Left forelimb (tissue), 1 donor: ENCODE results near the gene KIAA1671.

Source experiments
- DNase-seq: peaks from one replicate; pipeline ENCODE4 v3.0.0-alpha.2; 2018; ENCODE audit warnings: low spot score

Gene KIAA1671

DNA sequence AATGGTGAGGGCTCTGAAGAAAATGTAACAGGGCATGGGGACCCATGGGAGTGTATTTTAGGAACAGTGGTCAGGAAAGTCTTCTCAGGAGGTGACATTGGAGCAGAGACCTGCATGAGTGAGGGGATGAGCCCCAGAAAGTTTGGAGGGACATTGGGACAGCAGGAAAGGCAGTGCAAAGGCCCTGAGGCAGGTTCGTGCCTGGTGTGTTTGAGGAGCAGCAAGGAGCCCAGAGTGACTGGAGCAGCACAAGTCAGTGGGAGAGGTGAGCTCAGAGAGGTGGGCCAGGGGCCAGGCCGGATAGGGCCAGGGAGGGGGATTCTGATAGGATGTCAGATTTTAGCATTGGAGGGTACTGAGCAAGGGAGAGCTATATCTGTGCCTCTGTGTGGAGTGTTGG is 167.1 kb downstream of the KIAA1671 start:
- DNase-seq = no peak

DNA sequence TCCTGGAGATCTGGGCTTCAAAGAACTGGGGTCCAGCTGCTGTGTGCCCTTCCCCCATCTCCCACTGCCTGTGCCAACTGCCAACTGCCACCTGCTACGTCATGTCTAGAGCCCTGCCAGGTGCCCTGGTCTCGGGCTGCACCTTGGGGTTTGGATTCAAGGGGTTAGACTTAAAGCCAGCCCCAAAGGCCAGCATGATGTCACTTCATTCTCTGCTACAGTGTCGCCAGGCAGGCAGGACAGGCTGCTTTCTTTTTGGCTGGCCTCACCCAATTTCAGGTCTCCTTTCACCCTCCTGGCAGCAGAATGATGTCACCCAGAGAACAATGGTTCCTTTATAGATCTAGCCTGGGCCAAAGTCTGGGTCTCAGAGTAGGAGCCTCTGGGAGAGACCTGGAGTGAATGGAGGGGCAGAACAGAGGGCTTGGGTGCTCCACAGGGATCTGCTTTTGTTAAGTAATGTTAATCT is 167.6 kb downstream of the KIAA1671 start:
- DNase-seq = no peak

DNA sequence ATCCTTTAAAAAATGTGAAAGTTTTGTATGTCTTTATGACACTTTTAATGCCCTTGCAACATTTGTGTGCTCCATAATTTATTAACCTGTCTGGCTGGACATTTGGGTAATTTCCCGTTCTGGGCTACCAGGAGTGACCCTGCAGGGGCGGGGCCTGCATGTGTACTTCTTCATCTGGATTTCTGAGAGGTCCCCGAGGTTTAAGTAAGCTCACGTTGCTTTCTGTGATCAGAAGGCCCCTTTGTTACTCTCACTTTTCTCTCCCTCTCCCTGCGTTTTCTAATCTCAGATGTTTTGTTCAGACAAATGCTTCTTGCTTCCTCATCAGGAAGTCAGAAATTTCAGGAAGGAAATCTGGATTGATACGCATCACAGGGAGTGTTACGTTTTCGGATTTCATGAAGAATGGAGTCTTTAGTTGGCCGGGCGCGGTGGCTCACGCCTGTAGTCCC is 168.3 kb downstream of the KIAA1671 start:
- no peak for DNase-seq

DNA sequence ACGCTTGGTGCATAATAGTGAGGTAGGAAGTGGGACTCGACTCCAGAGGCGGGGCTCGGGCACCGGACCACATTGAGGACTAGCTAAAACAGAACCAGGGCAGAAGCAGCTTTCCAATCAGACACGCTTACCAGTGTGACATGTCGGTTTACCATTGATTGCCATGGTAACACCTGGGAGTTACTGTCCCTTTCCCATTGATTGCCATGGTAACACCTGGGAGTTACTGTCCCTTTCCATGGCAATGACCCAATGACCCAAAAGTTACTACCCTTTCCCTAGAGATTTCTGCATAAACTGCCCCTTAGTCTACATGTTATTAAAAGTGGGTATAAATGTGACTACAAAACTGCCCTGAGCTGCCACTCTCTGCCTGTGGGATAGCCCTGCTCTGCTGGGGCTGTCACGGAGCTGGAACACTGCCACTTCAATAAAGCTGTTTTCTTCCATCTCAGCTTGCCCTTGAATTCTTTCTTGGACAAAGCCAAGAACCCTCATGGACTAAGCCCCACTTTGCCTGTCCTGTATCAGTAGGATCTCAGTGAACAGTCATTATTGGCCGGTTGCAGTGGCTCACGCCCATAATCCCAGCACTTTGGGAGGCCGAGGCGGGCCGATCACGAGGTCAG is 169.7 kb downstream of the KIAA1671 start:
- no peak for DNase-seq

- no peak for DNase-seq
These were observed 171.2 kb downstream of the KIAA1671 start for GRCh38 chr22:25123677-25124076.

- DNase-seq = no peak
These were observed 173.3 kb downstream of the KIAA1671 start for GRCh38 chr22:25125693-25126357.

GRCh38 chr22:25126510-25126909 is 174.0 kb downstream of the KIAA1671 start:
- DNase-seq = no peak

DNA sequence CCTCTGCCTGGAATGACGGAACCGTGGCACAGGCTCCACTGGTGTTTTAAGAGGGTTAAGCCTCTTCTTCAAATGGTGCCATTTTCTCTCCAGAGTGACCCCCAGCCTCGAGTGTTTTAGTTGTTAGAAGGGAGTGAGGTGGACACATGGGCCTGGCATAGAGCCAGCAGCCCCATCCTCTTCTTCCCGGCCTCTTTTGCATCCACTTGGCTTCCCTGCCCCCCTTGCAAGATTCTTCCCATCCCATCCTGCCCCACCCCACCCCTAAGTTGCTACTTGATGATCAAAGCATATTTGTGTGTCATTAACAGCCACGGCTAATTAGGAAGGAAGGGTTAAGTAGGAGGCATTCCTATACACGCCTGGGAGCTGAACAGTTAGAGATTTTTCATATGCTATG is 174.8 kb downstream of the KIAA1671 start:
- DNase-seq = no peak

GRCh38 chr22:25130462-25130861 is 177.9 kb downstream of the KIAA1671 start:
- DNase-seq = no peak

DNA sequence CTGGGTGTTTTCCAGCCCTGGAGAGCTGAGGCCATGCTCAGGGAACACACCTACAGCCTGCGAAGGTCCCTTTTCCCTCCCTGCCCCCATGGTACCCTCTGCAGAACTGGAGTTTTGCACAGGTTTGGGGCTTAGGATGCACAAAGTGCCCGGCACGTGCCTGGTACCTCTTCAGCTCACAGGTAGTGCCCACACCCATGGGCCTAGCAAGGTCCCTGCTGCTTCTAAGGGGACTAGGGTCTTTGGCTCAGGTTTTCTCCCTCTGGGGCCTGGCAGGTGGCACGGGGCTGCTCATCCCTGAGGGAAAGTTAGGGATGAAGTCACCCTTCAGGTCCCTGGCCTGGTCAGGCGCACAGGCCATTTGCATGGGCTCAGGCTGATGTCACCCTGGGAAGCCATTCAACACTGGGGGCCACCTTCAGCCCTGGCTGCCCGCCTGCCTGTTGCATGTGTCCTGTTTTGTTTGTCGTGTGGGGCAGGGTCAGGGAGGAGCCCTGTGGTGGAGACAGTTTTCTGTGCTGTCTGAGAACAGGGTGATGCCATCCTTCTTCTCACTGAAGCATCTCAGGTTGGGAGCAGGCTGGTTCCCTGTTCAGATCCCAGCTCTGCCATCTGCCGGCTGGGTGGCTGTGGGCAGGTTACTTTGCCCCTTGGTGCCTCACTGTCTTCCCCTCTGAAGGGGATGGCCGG is 178.8 kb downstream of the KIAA1671 start:
- DNase-seq = no peak

- no peak for DNase-seq
These were observed 181.5 kb downstream of the KIAA1671 start for GRCh38 chr22:25134028-25134427.

- no peak for DNase-seq
These were observed 181.9 kb downstream of the KIAA1671 start for GRCh38 chr22:25134451-25134850.

- DNase-seq = no peak
These were observed 184.5 kb downstream of the KIAA1671 start for GRCh38 chr22:25136953-25137576.

DNA sequence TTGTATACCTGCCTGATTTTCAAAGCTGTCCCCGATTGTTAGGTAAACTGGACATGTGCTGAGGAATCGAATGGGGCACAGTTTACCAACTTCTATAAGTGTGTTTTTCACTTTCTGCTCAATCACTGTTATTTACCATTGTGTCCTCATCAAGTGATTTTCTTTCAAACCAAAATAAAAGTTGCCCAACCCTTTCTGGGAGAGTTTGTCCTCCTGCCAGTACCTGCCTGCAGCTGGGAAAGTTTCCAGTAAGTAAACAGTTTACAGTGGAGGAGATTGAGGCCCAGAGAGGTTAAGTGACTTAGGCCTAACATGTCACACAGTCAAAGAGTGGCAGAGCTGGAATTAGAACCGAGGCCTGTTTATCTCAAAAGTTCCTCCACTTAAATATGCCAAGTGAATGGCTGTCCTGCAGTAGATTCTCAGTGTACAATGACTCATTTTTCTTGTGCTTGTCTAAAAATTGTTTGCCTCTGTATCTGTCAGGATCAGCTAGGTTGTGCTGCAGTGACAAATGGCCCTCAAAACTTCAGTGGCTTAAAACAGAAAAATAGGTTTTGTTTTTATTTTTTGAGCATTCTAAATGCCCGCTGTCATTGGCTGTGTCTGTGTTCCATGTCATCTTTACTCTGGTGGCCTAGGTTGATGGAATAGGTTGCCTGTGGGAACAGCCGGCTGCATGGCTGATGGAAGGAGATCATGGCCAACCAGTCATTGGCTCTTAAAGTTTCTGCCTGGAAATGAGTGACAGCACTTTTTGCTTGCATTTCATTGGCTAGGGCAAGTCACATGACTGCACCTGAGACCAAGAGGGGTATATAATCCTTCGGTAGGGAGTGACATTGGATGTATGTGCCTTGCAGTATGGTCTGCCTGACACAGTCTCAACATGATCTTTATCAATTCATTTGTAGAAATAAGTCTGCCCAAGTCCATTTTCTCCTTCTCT is 185.3 kb downstream of the KIAA1671 start:
- DNase-seq = no peak

GRCh38 chr22:25139062-25139461 is 186.5 kb downstream of the KIAA1671 start:
- DNase-seq = no peak

GRCh38 chr22:25142102-25142501 is 189.6 kb downstream of the KIAA1671 start:
- DNase-seq = no peak

DNA sequence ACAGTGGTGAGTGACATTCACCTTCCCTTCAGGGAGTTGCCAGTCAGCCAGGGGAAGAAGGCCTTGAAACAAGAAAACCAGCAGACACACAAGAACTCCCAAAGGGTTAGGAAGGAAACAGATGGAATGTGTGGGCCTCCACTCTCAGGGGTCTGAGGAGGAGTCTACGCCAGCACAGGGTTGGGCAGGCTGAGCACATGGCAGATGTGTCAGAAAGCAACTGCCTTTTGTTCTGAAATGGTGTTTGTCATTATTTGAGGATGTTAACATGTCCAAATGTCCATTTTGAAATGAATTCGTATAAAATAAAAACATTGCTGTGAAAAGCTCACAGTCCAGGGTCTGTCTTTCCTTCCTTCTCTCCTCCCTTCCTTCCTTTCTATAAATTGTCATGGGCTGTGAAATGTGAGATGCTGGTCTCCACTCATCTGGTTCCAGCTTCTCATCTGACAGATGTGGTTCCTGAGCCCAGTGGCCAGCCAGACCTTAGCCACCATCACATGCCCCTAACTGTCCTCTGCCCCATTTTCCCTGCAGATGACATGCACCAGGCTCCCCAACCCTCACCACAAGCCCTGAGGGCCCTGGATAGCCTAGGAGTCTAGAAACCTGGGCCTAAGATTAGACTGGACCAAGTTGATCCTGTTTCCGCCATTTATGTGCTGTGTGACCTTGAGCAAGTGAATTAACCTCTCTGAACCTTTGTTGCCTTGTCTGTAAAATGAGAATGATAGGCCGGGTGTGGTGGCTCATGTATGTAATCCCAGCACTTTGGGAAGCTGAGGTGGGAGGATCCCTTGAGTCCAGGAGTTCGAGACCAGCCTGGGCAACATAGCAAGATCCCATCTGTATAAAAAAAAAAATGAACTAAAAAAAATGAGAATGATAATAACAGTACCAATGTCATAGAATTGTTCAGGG is 190.9 kb downstream of the KIAA1671 start:
- no peak for DNase-seq

DNA sequence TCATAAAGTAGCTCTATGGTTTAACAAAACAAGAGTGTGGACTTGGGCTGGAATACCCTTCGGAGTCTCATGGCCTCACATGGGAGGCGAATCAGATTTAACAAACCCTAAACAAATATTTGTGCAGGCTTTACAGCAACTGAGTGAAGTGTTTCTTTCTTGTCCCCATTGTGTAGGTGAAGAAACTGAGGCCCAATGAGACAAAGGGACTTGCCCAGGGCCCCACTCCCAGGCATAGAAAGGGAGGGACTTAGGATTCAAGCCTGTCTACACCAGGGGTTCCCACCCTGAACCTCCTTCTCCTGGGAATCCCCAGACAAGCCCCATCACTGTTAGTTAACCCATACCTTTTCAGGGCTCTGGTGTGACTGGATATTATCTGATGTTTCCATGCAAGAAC is 192.0 kb downstream of the KIAA1671 start:
- DNase-seq = no peak

GRCh38 chr22:25146307-25146706 is 193.8 kb downstream of the KIAA1671 start:
- no peak for DNase-seq

DNA sequence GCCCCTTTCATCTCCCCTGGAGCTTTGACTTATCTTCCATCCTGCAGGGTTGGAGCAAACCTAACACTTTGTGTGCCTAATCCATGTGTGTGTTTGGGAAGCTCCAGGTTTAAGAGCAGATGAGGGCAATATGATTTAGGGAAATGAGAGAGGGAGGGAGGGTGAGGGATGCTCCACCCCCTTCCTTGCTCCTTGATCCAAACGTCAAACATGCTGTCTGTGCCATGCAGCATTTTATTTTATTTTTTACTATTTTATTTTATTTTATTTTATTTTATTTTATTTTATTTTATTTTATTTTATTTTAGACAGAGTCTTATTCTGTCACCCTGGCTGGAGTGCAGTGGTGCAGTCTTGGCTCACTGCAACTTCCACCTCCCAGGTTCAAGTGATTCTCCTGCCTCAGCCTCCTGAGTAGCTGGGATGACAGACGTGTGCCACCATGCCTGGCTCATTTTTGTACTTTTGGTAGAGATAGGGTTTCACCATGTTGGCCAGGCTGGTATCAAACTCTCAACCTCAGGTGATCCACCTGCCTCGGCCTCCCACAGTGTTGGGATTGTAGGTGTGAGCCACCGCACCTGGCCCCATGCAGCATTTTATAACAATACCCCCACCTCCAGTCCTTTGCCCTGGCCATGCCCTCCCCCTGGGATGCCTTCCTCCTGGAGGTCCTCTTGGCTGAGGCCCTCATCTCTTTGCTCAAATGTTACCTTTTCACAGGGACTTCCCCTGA is 194.6 kb downstream of the KIAA1671 start:
- DNase-seq = no peak
